Coronary artery (tissue), 2 donors: Measurements from ENCODE around the gene RECK.
A peak's percentile ranks its signal among the peaks of the same experiment; 100 is the strongest.

Experiments used
- DNase-seq: peaks from one replicate; pipeline ENCODE4 v3.0.0-alpha.2; 2017; ENCODE audit warnings: low spot score
- H3K27ac ChIP-seq, 2 donors: fragments of 200-600 bp; sonication (generic); one replicate each; pipeline ENCODE4 v1.5.1; 2016 to 2019
- H3K4me3 ChIP-seq: fragments of 200-600 bp; sonication (generic); 2 replicates; pipeline ENCODE4 v1.5.1; 2016; ENCODE audit warnings: mild to moderate bottlenecking, moderate library complexity
- TF ChIP-seq, protein P1 (sequence below): fragments of 200-600 bp; sonication (generic); IDR thresholded peaks from one replicate; pipeline ENCODE4 v1.5.1; 2019; ENCODE audit warnings: antibody characterized with exemption

RECK gene

DNA sequence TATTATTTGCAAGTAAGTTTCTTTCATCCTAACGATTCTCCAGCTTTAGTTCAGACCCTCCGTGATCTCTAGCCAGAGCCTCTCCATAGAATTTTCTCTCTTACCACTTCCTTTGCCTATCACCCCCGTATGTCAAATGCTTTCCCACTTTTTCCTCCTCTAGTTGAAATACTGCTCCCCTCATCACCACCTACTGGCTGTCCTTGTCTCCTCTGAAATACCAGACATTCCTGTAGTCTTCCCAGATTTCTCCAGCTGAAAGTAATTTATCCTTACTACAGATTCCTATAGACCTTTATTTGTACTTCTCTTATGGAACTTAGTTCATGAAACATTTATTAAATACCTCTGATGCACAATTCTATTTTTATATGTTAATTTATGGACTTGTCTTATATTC is 63.8 kb downstream of the RECK start:
- Histone ChIP-seq H3K4me3 (no peak overlapping the region), H3K27ac (no peak overlapping the region)
- no peak for DNase-seq
- TF ChIP-seq, protein P1, sequence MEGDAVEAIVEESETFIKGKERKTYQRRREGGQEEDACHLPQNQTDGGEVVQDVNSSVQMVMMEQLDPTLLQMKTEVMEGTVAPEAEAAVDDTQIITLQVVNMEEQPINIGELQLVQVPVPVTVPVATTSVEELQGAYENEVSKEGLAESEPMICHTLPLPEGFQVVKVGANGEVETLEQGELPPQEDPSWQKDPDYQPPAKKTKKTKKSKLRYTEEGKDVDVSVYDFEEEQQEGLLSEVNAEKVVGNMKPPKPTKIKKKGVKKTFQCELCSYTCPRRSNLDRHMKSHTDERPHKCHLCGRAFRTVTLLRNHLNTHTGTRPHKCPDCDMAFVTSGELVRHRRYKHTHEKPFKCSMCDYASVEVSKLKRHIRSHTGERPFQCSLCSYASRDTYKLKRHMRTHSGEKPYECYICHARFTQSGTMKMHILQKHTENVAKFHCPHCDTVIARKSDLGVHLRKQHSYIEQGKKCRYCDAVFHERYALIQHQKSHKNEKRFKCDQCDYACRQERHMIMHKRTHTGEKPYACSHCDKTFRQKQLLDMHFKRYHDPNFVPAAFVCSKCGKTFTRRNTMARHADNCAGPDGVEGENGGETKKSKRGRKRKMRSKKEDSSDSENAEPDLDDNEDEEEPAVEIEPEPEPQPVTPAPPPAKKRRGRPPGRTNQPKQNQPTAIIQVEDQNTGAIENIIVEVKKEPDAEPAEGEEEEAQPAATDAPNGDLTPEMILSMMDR = no peak

DNA sequence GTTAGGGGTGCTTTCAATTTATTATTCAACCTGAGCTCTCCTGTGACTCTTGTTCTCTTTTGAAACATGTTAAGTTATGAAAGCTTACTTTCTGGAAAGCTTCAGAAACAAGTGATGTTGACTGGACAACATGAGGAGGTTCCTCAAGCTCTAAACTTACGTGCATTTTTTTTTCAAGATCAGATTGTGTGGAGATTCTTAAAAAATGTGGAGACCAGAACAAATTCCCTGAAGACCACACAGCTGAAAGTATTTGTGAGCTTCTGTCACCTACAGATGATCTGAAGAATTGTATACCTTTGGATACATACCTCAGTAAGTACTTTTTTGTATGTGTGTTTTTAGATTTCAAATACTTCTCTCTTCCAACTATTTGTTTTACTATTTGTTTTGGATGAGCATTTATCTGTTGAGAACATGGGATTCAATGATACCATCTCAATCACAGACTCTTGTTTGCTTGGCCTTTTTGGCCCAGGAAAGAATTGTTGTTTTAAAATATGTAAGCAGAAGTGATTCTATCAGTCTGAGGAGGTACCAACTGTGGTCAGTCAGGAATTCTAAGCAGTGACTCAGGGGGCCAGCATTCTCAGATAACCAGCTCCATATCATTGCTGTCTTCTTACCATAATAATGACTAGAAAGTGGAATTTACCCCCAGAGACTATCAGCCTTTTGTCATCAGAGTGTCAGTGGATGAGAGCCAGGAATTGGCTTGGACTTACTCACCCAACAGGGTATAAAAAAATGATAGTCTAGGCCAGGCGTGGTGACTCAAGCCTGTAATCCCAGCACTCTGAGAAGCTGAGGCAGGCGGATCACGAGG is 65.4 kb downstream of the RECK start:
- H3K27ac ChIP-seq = peak overlapping the region in 1 of 2 donors; percentile 34
- no peak overlapping the region for H3K4me3 ChIP-seq
- DNase-seq = no peak
- TF ChIP-seq, protein P1 = no peak

DNA sequence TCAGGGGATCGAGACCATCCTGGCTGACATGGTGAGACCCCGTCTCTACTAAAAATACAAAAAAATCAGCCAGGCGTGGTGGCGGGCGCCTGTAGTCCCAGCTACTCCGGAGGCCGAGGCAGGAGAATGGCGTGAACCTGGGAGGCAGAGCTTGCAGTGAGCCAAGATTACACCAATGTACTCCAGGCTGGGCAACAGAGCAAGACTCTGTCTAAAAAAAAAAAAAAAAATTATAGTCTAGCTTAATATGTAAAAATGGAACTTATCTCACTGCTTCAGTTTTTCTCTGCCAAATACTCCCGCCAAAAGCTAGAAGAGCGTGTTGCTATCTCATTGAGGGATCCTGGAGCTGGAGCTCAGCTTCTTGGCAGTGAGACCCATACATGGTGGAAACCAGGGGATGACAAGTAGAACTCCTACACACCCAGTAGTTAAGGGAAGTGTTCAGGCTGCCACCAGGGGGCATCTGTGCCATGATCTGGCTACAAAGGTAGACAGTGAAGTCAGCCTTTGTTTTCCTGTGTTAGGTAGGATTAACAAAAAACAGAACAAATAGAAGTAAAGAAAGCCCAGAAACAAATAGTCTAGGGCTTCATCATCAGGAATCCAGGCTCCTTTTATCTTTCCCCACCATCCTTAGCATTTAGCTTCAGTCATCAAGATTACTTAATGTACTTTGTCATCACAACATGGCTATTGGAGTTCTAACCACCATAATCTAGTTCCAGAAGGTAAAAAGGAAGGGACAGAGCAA is 66.2 kb downstream of the RECK start:
- no peak for DNase-seq
- TF ChIP-seq, protein P1 = peak; percentile 73
- Histone ChIP-seq H3K4me3 (no peak overlapping the region), H3K27ac (peak overlapping the region in 1 of 2 donors; percentile 34)

DNA sequence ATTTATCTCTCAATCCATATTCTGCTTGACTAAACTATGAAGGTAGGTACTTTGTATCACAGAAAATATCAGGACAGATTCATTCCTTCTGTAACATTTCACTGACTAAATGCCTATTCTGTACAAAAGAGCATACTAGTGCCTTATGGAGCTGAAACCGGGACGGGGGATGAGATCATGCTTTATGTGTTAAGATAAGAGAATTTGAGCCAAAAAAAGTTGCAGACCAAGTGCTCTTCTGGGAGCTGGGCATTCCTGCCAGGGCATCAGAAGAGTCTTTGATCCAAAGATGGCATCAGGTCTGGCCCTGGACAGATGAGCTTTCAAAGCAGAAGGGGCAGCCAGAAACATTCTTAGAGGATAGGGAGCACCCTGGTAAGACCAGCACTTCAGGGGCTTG is 72.4 kb downstream of the RECK start:
- TF ChIP-seq, protein P1 = no peak
- H3K27ac ChIP-seq = no peak overlapping the region
- no peak for DNase-seq
- H3K4me3 ChIP-seq = no peak overlapping the region

DNA sequence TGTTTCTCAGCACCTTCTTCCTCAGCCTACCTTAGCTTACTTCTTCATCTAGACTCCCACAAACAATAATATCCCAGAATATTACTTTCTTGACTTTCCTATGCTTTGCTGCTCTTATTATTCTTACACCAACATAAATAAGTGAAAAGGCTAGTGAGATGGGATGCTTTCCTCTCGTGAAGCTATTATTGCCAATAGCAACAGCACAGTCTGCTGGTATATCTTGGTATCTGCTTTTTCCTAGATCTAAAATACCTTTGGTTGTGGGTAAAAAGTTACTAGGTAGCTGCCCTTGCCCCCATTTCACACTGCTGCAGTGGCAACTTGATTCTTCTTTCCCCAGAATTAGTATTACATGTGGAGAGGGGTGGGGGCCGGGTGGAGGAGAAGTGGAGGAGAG is 73.7 kb downstream of the RECK start:
- no peak for DNase-seq
- Histone ChIP-seq H3K27ac (no peak overlapping the region), H3K4me3 (no peak overlapping the region)
- TF ChIP-seq, protein P1 = no peak

DNA sequence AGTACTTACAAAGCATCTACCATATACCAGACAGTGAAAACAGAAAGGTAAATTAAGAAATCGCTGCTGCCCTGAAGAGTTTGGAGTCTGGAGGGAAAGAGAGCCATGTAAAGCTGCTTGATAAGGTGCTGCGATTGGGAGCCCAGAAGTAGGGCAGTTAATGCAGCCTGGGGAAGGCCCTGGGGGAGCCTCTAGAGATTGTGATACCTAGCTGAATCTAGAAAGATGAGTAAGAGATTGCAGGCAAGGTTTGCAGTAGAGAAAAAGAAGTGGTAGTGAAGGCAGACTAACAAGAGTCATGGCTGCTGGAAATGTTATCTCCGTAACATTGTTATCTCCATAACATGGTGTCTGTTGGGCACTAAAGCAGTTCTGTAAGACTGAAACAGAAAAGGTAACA is 75.8 kb downstream of the RECK start:
- DNase-seq = no peak
- Histone ChIP-seq H3K27ac (no peak overlapping the region), H3K4me3 (no peak overlapping the region)
- TF ChIP-seq, protein P1 = no peak
